ENCODE measurements around the gene ATAD1. TPM values are rescaled to one million over a fixed set of nuclear protein-coding genes. Genes with fewer than 3 reads are reported as not detected.

ATAD1 gene
- total and polyA plus RNA-seq, 2 of the 4 experiments (the other 2 are of a cell fraction): 12.7 to 21.9 TPM

DNA sequence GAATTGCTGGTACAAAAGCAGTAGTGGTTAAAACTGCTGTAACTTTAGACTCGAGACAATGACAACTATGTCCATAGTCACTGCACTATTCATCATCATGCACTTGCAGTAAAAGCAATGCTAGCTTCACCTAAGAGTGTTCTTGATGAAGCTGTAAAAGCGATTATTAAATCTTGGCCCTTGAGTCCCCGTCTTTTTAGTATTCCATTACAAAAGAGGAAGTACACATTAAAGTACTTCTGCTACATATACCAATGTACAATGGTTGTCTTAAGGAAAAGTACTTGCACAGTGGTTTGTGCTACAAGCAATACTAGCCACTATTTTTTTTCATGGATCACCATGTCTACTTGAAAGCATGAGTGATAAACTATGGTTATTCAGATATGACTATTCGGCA lies 78.3 kb downstream of the ATAD1 start:
- no peak overlapping the region for H3K9ac ChIP-seq (ENCODE audit: low read depth, low read length)
- no peak overlapping the region for H3K27ac ChIP-seq (ENCODE audit: insufficient read depth, low read length)
- H2AK9ac ChIP-seq (replicated peaks; ENCODE audit: low read depth, low read length, poor library complexity): no peak overlapping the region
- H2BK15ac ChIP-seq (ENCODE audit: low read depth, low read length): no peak overlapping the region
- DNase-seq (no peak), ATAC-seq (ENCODE audit: low read depth) (no peak)
- peaks cover 8% of the 10 kb centered on the region for H3K36me3 ChIP-seq (ENCODE audit: control insufficient read depth, insufficient read depth, low read length)
- H4K5ac ChIP-seq (ENCODE audit: low read depth, low read length): no peak overlapping the region
- no TSS peak for BruUV-seq (replicated peaks)
- H3K23ac ChIP-seq (ENCODE audit: low read depth, low read length): no peak overlapping the region
- H2BK20ac ChIP-seq (ENCODE audit: low read depth, low read length): no peak overlapping the region
- H3K18ac ChIP-seq (ENCODE audit: low read depth, low read length): no peak overlapping the region
- H3K9me1 ChIP-seq (ENCODE audit: insufficient read depth, low read length): no peaks in the 10 kb centered on the region
- no peak overlapping the region for H2AFZ ChIP-seq (replicated peaks; ENCODE audit: low read length, poor library complexity)
- ChIA-PET CTCF (interaction anchor here (0.6 to 1.2 kb wide), 2 partner anchors 83 to 130 kb away, joined by 3 read pairs; no protein-coding TSS in a partner anchor), POLR2A (ENCODE audit: unreplicated experiment) (no interaction called here)
- intact Hi-C loops (cut with micrococcal nuclease): no loop called here
- H3K56ac ChIP-seq (ENCODE audit: extremely low read depth, insufficient read depth, low read length): no peak overlapping the region
- H4K20me1 ChIP-seq (ENCODE audit: insufficient read depth, low read length): no peaks in the 10 kb centered on the region
- H2AK5ac ChIP-seq (ENCODE audit: low read depth, low read length): no peak overlapping the region
- H3K4me3 ChIP-seq (ENCODE audit: insufficient read depth, low read depth, low read length): no peak overlapping the region
- no peak overlapping the region for H4K8ac ChIP-seq (ENCODE audit: low read depth in 2 of 2, low read length in 2 of 2)
- in situ Hi-C loops (cut with MboI; ENCODE audit: low sequenced_read_pairs): loop anchor here (10.0 kb wide), 1 partner anchor 195 kb away; no protein-coding TSS in a partner anchor
- H4K91ac ChIP-seq (ENCODE audit: insufficient read depth, low read depth, low read length): no peak overlapping the region
- dilution Hi-C loops (cut with HindIII; ENCODE audit: low sequenced_read_pairs, unreplicated experiment): no loop called here
- peaks cover 0 to 2% of the 10 kb centered on the region in 2 experiments; a peak in 1 of 4 replicates for H3K79me1 ChIP-seq (ENCODE audit: low read depth in 1 of 2, low read length in 2 of 2)
- no peaks in the 10 kb centered on the region for H3K27me3 ChIP-seq (ENCODE audit: control insufficient read depth, insufficient read depth, low read length)
- no peak overlapping the region for H2BK120ac ChIP-seq (ENCODE audit: low read depth, low read length)
- peaks cover 4% of the 10 kb centered on the region; the same call in 1 of the 2 replicates for H3K4me1 ChIP-seq (ENCODE audit: control insufficient read depth, insufficient read depth, low read length)
- no peak overlapping the region for H3K4ac ChIP-seq (ENCODE audit: low read depth, low read length)
- no peaks in the 10 kb centered on the region for H3K9me3 ChIP-seq (ENCODE audit: control insufficient read depth, insufficient read depth, low read length)
- no peak overlapping the region for H3K4me2 ChIP-seq (ENCODE audit: low read depth, low read length)
- no peak overlapping the region for H2BK5ac ChIP-seq (ENCODE audit: low read depth, low read length, poor library complexity, severe bottlenecking)
- WGBS, 2 experiments (ENCODE audit: extremely low coverage in 2 of 2, insufficient read length in 1 of 2): no CpG with 5 or more reads among the region's 4 CpGs
- TF ChIP-seq, protein P1, sequence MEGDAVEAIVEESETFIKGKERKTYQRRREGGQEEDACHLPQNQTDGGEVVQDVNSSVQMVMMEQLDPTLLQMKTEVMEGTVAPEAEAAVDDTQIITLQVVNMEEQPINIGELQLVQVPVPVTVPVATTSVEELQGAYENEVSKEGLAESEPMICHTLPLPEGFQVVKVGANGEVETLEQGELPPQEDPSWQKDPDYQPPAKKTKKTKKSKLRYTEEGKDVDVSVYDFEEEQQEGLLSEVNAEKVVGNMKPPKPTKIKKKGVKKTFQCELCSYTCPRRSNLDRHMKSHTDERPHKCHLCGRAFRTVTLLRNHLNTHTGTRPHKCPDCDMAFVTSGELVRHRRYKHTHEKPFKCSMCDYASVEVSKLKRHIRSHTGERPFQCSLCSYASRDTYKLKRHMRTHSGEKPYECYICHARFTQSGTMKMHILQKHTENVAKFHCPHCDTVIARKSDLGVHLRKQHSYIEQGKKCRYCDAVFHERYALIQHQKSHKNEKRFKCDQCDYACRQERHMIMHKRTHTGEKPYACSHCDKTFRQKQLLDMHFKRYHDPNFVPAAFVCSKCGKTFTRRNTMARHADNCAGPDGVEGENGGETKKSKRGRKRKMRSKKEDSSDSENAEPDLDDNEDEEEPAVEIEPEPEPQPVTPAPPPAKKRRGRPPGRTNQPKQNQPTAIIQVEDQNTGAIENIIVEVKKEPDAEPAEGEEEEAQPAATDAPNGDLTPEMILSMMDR (conservative IDR thresholded peaks at IDR 0.05; ENCODE audit: low read depth, low read length): no peak
- TF ChIP-seq SMC3 (IDR thresholded peaks at IDR 0.05; ENCODE audit: low read depth, low read length) (no peak), NFE2L2 (IDR thresholded peaks at IDR 0.05; ENCODE audit: low read depth, low read length) (no peak), MAFK (IDR thresholded peaks at IDR 0.05; ENCODE audit: low read depth, low read length) (no peak), RCOR1 (IDR thresholded peaks at IDR 0.05; ENCODE audit: insufficient replicate concordance, low read length) (no peak), RFX5 (IDR thresholded peaks at IDR 0.05; ENCODE audit: low read depth, low read length) (no peak), FOS (IDR thresholded peaks at IDR 0.05; ENCODE audit: low read depth, low read length) (no peak), MXI1 (IDR thresholded peaks at IDR 0.05; ENCODE audit: borderline replicate concordance, low read depth, low read length) (no peak), BHLHE40 (IDR thresholded peaks at IDR 0.05; ENCODE audit: low read depth, low read length) (no peak), MAZ (IDR thresholded peaks at IDR 0.05; ENCODE audit: borderline replicate concordance, low read depth, low read length) (no peak), RAD21 (IDR thresholded peaks at IDR 0.05; ENCODE audit: low read length) (no peak), CHD1 (IDR thresholded peaks at IDR 0.05; ENCODE audit: low read depth, low read length) (no peak), POLR2A (IDR thresholded peaks at IDR 0.05; ENCODE audit: low read depth, low read length) (no peak), CEBPB (IDR thresholded peaks at IDR 0.05; ENCODE audit: low read depth, low read length) (no peak)
- TF ChIP-seq, protein P2, sequence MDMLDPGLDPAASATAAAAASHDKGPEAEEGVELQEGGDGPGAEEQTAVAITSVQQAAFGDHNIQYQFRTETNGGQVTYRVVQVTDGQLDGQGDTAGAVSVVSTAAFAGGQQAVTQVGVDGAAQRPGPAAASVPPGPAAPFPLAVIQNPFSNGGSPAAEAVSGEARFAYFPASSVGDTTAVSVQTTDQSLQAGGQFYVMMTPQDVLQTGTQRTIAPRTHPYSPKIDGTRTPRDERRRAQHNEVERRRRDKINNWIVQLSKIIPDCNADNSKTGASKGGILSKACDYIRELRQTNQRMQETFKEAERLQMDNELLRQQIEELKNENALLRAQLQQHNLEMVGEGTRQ (IDR thresholded peaks at IDR 0.05; ENCODE audit: low read depth, low read length): no peak
- TF ChIP-seq, protein P3, sequence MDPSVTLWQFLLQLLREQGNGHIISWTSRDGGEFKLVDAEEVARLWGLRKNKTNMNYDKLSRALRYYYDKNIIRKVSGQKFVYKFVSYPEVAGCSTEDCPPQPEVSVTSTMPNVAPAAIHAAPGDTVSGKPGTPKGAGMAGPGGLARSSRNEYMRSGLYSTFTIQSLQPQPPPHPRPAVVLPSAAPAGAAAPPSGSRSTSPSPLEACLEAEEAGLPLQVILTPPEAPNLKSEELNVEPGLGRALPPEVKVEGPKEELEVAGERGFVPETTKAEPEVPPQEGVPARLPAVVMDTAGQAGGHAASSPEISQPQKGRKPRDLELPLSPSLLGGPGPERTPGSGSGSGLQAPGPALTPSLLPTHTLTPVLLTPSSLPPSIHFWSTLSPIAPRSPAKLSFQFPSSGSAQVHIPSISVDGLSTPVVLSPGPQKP (IDR thresholded peaks at IDR 0.05; ENCODE audit: borderline replicate concordance, low read depth, low read length): no peak
- no peak overlapping the region for H3K14ac ChIP-seq (replicated peaks; ENCODE audit: low read depth, low read length)

All from IMR-90 (cell line).